HG03039 (cell line): ENCODE results near the gene SLC22A23.

ENCODE experiments used
- ATAC-seq: cut with Tn5 transposase; IDR thresholded peaks from one replicate; pipeline ENCODE4 v1.9.1; 2021; ENCODE audit warnings: mild to moderate bottlenecking, moderate library complexity; ENCODE audit not compliant: unreplicated experiment

The SLC22A23 gene

DNA sequence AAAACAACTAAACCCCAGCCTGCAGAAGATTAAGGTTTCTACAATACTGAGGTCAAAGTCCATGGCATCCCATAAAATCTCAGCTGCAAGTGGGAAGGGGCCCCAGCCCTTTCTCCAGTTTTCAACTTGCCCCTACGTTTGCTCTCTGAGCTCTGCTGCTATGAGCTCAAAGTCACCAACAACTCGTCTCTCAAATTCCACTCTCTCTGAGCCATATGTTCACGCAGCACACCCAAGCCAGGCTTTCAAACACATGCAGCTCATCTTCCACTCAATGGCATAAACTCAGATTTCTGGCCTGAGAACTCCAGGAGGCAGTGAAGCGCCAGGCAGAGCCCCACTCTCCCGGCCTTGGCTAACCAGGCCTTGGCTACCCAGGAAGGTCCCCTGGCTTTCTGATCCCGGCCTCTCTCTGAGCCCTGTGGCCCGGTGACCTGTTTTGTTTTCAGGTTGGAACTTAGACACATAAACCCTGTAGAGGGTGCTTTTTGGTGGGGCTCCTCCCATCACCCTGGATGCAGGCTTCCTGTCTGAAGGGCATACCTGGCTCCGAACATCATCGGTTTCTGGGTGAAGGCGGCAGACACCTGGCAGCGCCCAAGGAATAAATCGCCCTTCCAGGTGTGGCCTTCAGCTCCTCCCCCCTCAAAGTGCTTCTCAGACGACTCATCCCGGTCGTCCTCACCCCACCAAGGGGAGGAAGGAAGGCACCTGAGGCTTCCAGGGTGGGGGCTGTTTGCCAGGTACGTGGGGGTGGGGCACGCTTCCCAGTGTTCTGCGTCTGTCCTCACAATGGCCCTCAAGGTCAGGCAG is 12.4 kb downstream of the SLC22A23 start:
- no peak for ATAC-seq

- no peak for ATAC-seq
Measured at GRCh38 chr6:3443221-3443515, 13.7 kb downstream of the SLC22A23 start.

DNA sequence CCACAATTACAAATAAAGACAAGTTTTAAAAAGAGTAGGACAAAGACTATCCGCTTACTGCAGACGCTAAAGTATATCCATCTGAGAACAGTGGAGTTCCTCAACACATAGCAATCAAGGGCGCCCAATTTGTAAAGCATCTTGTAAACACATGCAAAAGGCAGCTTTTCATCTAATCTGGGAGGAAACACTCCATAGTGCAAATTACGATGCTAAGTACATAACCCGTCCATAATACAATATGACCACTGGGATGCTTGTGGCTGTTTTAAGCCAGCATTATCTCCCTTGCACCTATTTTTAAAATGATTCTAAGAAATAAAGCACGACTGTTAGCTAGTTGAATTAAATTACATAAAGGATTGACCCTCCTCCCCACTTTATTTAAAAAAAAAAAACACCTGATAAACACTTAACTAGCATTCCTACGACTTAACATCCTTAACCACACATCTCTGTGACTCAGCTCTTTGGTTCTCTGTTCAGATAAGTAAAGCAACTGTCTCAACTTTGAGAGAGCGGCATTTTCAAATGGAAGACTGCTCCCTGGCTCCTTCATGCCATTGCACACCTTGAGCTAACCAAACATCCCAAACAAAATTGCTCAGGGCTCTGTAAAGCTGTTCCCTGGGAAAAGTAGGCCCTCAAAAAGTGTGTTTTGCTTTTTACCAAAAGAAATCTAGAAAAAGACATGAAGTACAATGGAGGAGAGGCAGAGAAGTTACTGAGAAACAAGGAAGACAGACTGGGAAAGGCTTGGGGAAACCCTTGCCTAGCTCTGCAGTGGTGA is 14.2 kb downstream of the SLC22A23 start:
- ATAC-seq = no peak

GRCh38 chr6:3440911-3441310 is 15.9 kb downstream of the SLC22A23 start:
- no peak for ATAC-seq

DNA sequence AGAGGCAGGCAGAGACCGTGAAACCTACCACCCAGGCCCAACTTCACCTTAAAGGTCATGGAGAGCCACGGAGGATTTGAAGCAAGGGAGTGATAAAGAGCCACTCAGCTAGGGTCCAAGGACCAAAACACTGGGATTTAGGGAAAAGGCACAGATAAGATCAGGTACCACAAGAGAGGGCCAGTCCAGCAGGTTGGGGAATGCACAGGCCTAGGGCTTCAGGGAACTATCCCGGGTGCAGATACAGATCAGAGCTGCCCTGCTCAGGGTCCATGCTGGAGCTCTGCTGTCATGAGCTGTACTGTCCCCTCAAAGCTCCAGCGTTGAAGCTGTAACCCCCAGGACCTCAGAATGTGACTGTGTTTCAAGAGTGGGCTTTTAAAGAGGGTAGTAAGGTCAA is 16.9 kb downstream of the SLC22A23 start:
- ATAC-seq = no peak

- no peak for ATAC-seq
Measured at GRCh38 chr6:3438190-3439167, 18.4 kb downstream of the SLC22A23 start.

GRCh38 chr6:3433005-3433404 is 23.8 kb downstream of the SLC22A23 start:
- no peak for ATAC-seq

- ATAC-seq = no peak
Measured at GRCh38 chr6:3432416-3432815, 24.4 kb downstream of the SLC22A23 start.

DNA sequence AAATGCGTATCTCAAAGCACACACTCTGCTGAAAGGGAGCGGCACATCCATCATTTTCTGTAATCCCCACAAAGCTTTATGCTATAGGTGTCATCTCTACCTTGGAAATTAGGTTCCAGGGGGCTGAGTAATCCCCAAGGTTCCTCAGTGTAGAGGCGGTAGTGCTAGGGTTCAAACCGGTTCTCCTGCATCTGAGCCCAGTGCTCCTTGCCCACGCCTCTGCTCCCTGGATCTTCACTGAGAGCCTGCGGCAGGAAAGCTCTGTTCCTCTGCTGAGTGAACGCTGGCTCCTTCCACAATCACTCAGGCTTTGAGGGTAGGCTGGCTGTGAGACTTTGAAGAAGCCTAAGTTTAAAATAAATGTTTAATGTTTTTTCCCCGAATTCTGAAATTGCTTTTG is 24.9 kb downstream of the SLC22A23 start:
- no peak for ATAC-seq

DNA sequence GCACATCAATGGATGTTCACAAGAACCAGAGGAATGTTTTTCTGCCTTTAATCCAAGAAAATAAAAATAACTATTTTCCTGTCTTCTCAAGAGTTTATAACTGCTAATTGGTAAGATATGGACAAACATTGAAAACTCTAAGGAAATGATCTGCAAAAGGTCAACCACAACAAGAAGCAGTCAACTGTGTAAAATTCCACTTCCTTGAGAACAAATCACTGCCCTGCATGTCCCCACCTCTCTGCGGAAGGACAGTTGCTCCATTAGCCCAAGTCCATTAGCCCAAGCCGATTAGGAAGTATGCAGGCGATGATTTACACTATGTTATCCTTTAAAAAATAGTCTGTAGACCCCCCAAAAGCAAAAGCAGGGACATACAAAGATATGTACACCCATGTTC is 27.6 kb downstream of the SLC22A23 start:
- no peak for ATAC-seq

- ATAC-seq = no peak
Measured at GRCh38 chr6:3428700-3429099, 28.1 kb downstream of the SLC22A23 start.

GRCh38 chr6:3428247-3428646 is 28.6 kb downstream of the SLC22A23 start:
- ATAC-seq = no peak

- ATAC-seq = no peak
Measured at GRCh38 chr6:3427687-3428085, 29.2 kb downstream of the SLC22A23 start.

DNA sequence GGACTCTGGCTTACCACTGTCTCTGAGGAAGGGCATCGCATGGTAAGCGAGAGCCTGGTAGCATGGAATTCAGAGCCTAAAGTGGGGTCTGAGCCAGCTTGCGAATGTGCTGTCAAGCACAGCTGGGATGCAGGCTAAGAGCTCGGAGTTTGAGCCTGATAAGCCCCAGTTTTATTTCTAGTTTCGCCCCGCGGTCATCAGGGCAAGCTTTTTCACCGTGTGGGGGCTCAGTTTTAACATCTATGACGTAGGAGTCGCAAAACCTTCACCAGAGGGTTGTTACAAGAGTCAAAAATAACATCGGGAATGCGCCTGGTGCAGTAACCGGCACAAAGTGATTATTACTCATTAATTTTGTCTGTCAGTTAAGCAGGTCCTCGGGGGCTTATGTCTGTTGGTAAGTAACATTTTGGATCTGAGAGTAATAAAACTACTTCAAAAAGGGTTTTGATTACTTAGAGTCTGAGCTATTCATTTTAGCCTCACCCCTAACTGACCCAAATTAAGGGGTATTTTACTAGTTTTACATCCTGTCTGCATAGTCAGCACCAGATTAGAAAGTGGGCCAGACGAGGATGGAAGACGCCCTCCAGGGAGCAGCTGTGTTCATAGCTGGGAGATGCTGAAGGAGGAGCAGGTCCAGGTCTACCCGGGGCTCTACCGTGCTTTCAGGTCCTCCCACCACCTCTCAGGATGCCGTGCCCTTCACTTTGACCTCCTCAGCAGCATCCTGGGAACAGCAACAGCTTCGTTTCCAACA is 29.7 kb downstream of the SLC22A23 start:
- no peak for ATAC-seq

- no peak for ATAC-seq
Measured at GRCh38 chr6:3426091-3426926, 30.5 kb downstream of the SLC22A23 start.

DNA sequence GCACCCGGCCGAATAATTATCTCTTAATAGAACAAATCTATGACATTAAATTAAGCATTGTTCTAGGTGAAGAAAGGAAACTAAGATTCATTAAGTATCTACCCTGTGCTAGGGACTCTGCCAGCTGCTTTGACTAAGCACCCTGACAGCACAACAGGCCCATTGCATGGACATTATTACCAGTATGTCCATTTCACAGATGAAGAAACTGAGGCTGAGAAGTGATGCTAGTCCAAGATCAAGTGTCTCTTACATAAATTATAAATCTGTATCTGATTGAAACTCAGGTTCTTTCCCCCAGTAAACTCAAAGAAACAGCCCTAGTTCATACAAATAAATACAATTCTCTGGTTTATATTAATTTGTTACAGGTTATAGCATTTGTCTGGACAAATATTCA is 31.3 kb downstream of the SLC22A23 start:
- no peak for ATAC-seq

DNA sequence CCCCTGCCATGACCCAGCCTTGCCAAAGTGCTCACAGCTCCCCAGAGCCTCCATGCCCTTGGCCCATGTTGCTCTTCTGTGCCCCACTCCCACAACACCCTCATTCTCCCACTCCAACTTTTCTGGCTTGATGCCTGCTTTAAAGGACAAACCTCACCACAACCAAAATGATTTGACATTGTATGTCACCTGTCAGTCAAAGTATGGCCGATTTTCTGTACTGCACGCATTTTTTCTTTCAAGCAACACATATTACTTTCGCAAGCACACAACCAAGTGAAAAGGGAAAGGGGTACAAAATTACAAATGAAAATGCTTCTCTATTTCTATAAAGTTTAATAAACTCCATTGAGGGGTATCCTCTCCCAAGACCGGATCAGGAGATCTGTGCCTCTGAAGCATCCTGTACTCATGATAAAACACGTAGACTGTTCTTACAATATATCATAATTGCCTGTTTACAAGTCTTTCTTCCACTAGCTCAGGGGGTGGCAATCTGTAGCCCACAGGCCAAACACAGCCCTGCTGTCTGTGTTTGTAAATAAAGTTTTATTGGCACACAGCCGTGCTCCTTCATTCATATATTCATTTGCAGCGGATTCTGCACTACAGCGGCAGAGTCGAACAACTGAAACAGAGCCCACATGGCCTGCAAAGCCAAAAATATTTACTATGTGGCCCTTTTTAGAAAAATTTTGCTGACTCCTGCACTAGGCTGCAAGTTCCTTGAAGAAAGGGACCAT is 32.5 kb downstream of the SLC22A23 start:
- no peak for ATAC-seq

DNA sequence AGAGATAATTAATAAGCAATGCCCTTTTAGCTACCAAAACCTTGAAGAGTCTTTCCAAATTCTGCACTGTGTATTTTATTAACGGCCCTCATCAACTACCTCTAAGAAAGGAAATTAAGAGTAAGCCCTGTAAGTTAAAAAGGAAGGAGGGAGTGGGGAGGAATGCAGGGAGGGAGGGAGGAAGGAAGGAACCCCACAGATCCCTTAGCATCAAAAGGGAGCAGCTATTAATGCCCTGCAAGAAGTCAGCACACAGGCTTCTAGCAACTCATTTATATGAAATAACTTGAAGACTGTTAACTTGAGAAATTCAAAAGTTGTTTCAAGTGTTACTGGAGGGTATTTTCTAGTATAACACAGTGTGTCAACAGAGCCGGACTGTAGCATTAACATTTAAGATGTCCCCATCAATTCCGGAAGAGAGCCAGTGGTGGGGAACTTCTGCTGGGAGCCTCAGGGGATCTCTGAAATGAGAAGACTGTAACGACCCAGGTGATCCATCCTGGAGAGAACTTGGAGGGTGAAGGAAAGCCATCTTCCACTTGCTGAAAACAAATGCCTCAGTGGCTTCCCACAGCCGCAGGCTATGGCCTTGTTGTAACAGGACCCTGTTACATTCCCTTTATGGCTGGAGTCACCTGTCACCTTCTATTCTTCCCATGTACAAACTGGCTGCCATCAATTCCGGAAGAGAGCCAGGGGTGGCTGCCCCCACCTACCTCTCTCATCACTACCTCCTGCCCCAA is 33.2 kb downstream of the SLC22A23 start:
- no peak for ATAC-seq
